ENCODE measurements around the gene BTBD2.
"Not testable (repeated sequence)": the region's sequence is repeated elsewhere in the genome, so short reads cannot be mapped to it uniquely, and the experiment has no call there.

Gene BTBD2

GRCh38 chr19:2039089-2039958 is 23.8 kb upstream of the BTBD2 start:
- TF ChIP-seq CTCF (IDR thresholded peaks at IDR 0.05; ENCODE audit: low read depth, low read length): no peak
- no peak overlapping the region for H3K4me3 ChIP-seq (replicated peaks in 1 of 2; ENCODE audit: low read depth in 2 of 2, low read length in 2 of 2)
- no peak for DNase-seq (ENCODE audit: low read depth in 2 of 2)

- H3K4me3 ChIP-seq (replicated peaks in 1 of 2; ENCODE audit: low read depth in 2 of 2, low read length in 2 of 2): no peak overlapping the region
- no peak for DNase-seq (ENCODE audit: low read depth in 2 of 2)
- TF ChIP-seq CTCF (IDR thresholded peaks at IDR 0.05; ENCODE audit: low read depth, low read length): no peak
Observed at GRCh38 chr19:2038284-2039088, 23.0 kb upstream of the BTBD2 start.

GRCh38 chr19:2037651-2038255 is 22.2 kb upstream of the BTBD2 start:
- no peak for DNase-seq (ENCODE audit: low read depth in 2 of 2)

GRCh38 chr19:2036424-2036823 is 20.9 kb upstream of the BTBD2 start:
- DNase-seq (ENCODE audit: low read depth in 2 of 2): no peak
- no peak for TF ChIP-seq CTCF (IDR thresholded peaks at IDR 0.05; ENCODE audit: low read depth, low read length)
- H3K4me3 ChIP-seq (replicated peaks in 1 of 2; ENCODE audit: low read depth in 2 of 2, low read length in 2 of 2): no peak overlapping the region

More at GRCh38 chr19:2037651-2038255, 22.2 kb upstream of the BTBD2 start:
- no peak for TF ChIP-seq CTCF (IDR thresholded peaks at IDR 0.05; ENCODE audit: low read depth, low read length)
- H3K4me3 ChIP-seq (replicated peaks in 1 of 2; ENCODE audit: low read depth in 2 of 2, low read length in 2 of 2): no peak overlapping the region

- TF ChIP-seq CTCF (IDR thresholded peaks at IDR 0.05; ENCODE audit: low read depth, low read length): no peak
- no peak overlapping the region for H3K4me3 ChIP-seq (replicated peaks in 1 of 2; ENCODE audit: low read depth in 2 of 2, low read length in 2 of 2)
- DNase-seq (ENCODE audit: low read depth in 2 of 2): no peak
Observed at GRCh38 chr19:2035590-2035991, 20.1 kb upstream of the BTBD2 start.

GRCh38 chr19:2034729-2035589 is 19.4 kb upstream of the BTBD2 start:
- DNase-seq (ENCODE audit: low read depth in 2 of 2): peak; percentile 51 to 56
- no peak for TF ChIP-seq CTCF (IDR thresholded peaks at IDR 0.05; ENCODE audit: low read depth, low read length)

GRCh38 chr19:2034253-2034652 is 18.7 kb upstream of the BTBD2 start:
- not testable (repeated sequence) for DNase-seq (ENCODE audit: low read depth in 2 of 2); H3K4me3 ChIP-seq (replicated peaks in 1 of 2; ENCODE audit: low read depth in 2 of 2, low read length in 2 of 2)

More at GRCh38 chr19:2034729-2035589, 19.4 kb upstream of the BTBD2 start:
- no peak overlapping the region for H3K4me3 ChIP-seq (replicated peaks in 1 of 2; ENCODE audit: low read depth in 2 of 2, low read length in 2 of 2)
